Neural cell (in vitro differentiated cells): ENCODE results near the gene CCDC7. TPM values are rescaled to one million over a fixed set of nuclear protein-coding genes. Genes with fewer than 3 reads are reported as not detected.

Source experiments
- H2AFZ ChIP-seq: fragments of 200-600, 300-800 bp; sonication (generic), shearing (Covaris generic); 2 replicates; pipeline ENCODE4 v1.6.0; 2014; ENCODE audit warnings: low read depth, mild to moderate bottlenecking, antibody characterized with exemption, low read length, moderate library complexity
- H3F3A ChIP-seq: fragments of 200-600 bp; shearing (Covaris generic); 2 replicates; pipeline ENCODE4 v1.6.1; 2016; ENCODE audit warnings: mild to moderate bottlenecking, moderate library complexity, mixed read lengths, antibody characterized with exemption, low read length; ENCODE audit not compliant: insufficient read depth, poor library complexity, severe bottlenecking
- H3K27ac ChIP-seq: fragments of 200-600, 300-800 bp; sonication (generic), shearing (Covaris generic); 2 replicates; pipeline ENCODE4 v1.5.1; 2014; ENCODE audit warnings: mild to moderate bottlenecking, low read length, moderate library complexity
- H3K27me3 ChIP-seq: fragments of 300-800, 200-600 bp; sonication (generic), shearing (Covaris generic); 2 replicates; pipeline ENCODE4 v1.6.0; 2014; ENCODE audit warnings: mild to moderate bottlenecking, low read depth, low read length, moderate library complexity; ENCODE audit not compliant: insufficient read depth
- H3K36me3 ChIP-seq: fragments of 300-800, 200-600 bp; sonication (generic), shearing (Covaris generic); 2 replicates; pipeline ENCODE4 v1.5.1; 2014; ENCODE audit warnings: mild to moderate bottlenecking, antibody characterized with exemption, low read length, moderate library complexity; ENCODE audit not compliant: insufficient read depth
- H3K4me2 ChIP-seq: fragments of 300-800, 200-600 bp; sonication (generic), shearing (Covaris generic); 2 replicates; pipeline ENCODE4 v1.6.0; 2014; ENCODE audit warnings: mild to moderate bottlenecking, low read length
- H3K4me3 ChIP-seq: fragments of 300-800, 200-600 bp; sonication (generic), shearing (Covaris generic); 2 replicates; pipeline ENCODE4 v1.5.1; 2014; ENCODE audit warnings: mild to moderate bottlenecking, low read length, moderate library complexity
- H3K79me2 ChIP-seq: fragments of 200-600 bp; shearing (Covaris generic); replicated peaks from 2 replicates; pipeline ENCODE4 v1.6.0; 2014; ENCODE audit warnings: mild to moderate bottlenecking, low read length, moderate library complexity; ENCODE audit not compliant: insufficient read depth
- H3K9ac ChIP-seq: fragments of 300-800, 200-600 bp; sonication (generic), shearing (Covaris generic); 2 replicates; pipeline ENCODE4 v1.6.1; 2016; ENCODE audit warnings: mild to moderate bottlenecking, low read length, mixed read lengths
- H3K9me2 ChIP-seq: fragments of 200-600 bp; shearing (Covaris generic); 2 replicates; pipeline ENCODE4 v1.6.1; 2016; ENCODE audit warnings: mild to moderate bottlenecking, low read length, mixed read lengths; ENCODE audit not compliant: insufficient read depth
- H3K9me3 ChIP-seq: fragments of 200-600, 300-800 bp; sonication (generic), shearing (Covaris generic); 2 replicates; pipeline ENCODE4 v1.6.1; 2016; ENCODE audit warnings: mild to moderate bottlenecking, mixed run types, low read length, moderate library complexity, mixed read lengths
- H4K20me1 ChIP-seq: fragments of 200-600 bp; shearing (Covaris generic); 2 replicates; pipeline ENCODE4 v1.6.1; 2016; ENCODE audit warnings: mild to moderate bottlenecking, mixed run types; ENCODE audit not compliant: insufficient read depth
- CTCF ChIP-seq: fragments of 450-650 bp; IDR thresholded peaks from 2 replicates; pipeline ENCODE4 v1.5.1; 2014; ENCODE audit warnings: antibody characterized with exemption, mild to moderate bottlenecking, moderate library complexity; ENCODE audit not compliant: poor library complexity, severe bottlenecking
- EP300 ChIP-seq: fragments of 450-650 bp; conservative IDR thresholded peaks from 2 replicates; pipeline ENCODE4 v1.6.1; 2014; ENCODE audit warnings: antibody characterized with exemption, mild to moderate bottlenecking, moderate library complexity; ENCODE audit not compliant: poor library complexity, severe bottlenecking
- EZH2 ChIP-seq: fragments of 200-600, 300-800 bp; shearing (Covaris generic), sonication (generic); IDR thresholded peaks from 2 replicates; pipeline ENCODE4 v1.6.1; 2014; ENCODE audit warnings: antibody characterized with exemption, low read length, borderline replicate concordance, mild to moderate bottlenecking; ENCODE audit not compliant: insufficient read depth, poor library complexity, severe bottlenecking
- MXI1 ChIP-seq: fragments of 450-650 bp; conservative IDR thresholded peaks from 2 replicates; pipeline ENCODE4 v1.6.1; 2014; ENCODE audit warnings: antibody characterized with exemption, mild to moderate bottlenecking; ENCODE audit not compliant: poor library complexity, severe bottlenecking
- POLR2AphosphoS5 ChIP-seq: IDR thresholded peaks from 2 replicates; pipeline ENCODE4 v1.6.1; 2012
- RAD21 ChIP-seq: fragments of 450-650 bp; conservative IDR thresholded peaks from 2 replicates; pipeline ENCODE4 v1.6.1; 2014; ENCODE audit warnings: antibody characterized with exemption, mild to moderate bottlenecking, moderate library complexity
- SMC3 ChIP-seq: fragments of 450-650 bp; conservative IDR thresholded peaks from 2 replicates; pipeline ENCODE4 v1.6.1; 2014; ENCODE audit warnings: antibody characterized with exemption, mild to moderate bottlenecking, moderate library complexity; ENCODE audit not compliant: poor library complexity
- TAF1 ChIP-seq: IDR thresholded peaks from 2 replicates; pipeline ENCODE4 v1.6.1; 2012; ENCODE audit warnings: low read depth
- polyA plus RNA-seq: library from polyadenylated mRNA; depleted of rRNA; stranded (reverse); fragments of >200 nt; gene quantifications from 2 replicates; pipeline ENCODE4 v1.2.3, GENCODE V29; 2014
- TF ChIP-seq, protein P1 (sequence below): IDR thresholded peaks from 2 replicates; pipeline ENCODE4 v1.6.1; 2012; ENCODE audit warnings: borderline replicate concordance

The CCDC7 gene
- polyA plus RNA-seq, 1 donor from 2014 or later = 5.1 TPM

GRCh38 chr10:32616438-32616837 is 170.5 kb downstream of the CCDC7 start:
- no peak overlapping the region for H3K4me3 ChIP-seq
- TF ChIP-seq SMC3 (no peak), CTCF (no peak), EZH2 (no peak), MXI1 (no peak), RAD21 (no peak), EP300 (no peak), POLR2AphosphoS5 (no peak), TAF1 (no peak)
- TF ChIP-seq, protein P1, sequence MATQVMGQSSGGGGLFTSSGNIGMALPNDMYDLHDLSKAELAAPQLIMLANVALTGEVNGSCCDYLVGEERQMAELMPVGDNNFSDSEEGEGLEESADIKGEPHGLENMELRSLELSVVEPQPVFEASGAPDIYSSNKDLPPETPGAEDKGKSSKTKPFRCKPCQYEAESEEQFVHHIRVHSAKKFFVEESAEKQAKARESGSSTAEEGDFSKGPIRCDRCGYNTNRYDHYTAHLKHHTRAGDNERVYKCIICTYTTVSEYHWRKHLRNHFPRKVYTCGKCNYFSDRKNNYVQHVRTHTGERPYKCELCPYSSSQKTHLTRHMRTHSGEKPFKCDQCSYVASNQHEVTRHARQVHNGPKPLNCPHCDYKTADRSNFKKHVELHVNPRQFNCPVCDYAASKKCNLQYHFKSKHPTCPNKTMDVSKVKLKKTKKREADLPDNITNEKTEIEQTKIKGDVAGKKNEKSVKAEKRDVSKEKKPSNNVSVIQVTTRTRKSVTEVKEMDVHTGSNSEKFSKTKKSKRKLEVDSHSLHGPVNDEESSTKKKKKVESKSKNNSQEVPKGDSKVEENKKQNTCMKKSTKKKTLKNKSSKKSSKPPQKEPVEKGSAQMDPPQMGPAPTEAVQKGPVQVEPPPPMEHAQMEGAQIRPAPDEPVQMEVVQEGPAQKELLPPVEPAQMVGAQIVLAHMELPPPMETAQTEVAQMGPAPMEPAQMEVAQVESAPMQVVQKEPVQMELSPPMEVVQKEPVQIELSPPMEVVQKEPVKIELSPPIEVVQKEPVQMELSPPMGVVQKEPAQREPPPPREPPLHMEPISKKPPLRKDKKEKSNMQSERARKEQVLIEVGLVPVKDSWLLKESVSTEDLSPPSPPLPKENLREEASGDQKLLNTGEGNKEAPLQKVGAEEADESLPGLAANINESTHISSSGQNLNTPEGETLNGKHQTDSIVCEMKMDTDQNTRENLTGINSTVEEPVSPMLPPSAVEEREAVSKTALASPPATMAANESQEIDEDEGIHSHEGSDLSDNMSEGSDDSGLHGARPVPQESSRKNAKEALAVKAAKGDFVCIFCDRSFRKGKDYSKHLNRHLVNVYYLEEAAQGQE = no peak
- H2AFZ ChIP-seq = no peak overlapping the region
- no peaks in the 10 kb centered on the region for H4K20me1 ChIP-seq
- H3K4me2 ChIP-seq = no peak overlapping the region
- H3K79me2 ChIP-seq = no peaks in the 10 kb centered on the region
- peaks cover 7% of the 10 kb centered on the region for H3K9me3 ChIP-seq
- H3K9ac ChIP-seq = no peak overlapping the region
- H3K27ac ChIP-seq = no peak overlapping the region
- no peaks in the 10 kb centered on the region for H3K36me3 ChIP-seq
- no peaks in the 10 kb centered on the region for H3K27me3 ChIP-seq
- no peaks in the 10 kb centered on the region for H3K9me2 ChIP-seq
- H3F3A ChIP-seq = no peaks in the 10 kb centered on the region

- Histone ChIP-seq H3K27me3 (no peaks in the 10 kb centered on the region), H3F3A (no peaks in the 10 kb centered on the region), H3K4me2 (no peak overlapping the region), H2AFZ (no peak overlapping the region), H3K9me2 (no peaks in the 10 kb centered on the region), H3K4me3 (no peak overlapping the region), H3K36me3 (no peaks in the 10 kb centered on the region), H3K27ac (no peak overlapping the region), H3K79me2 (no peaks in the 10 kb centered on the region), H4K20me1 (no peaks in the 10 kb centered on the region), H3K9me3 (peaks cover 7% of the 10 kb centered on the region), H3K9ac (no peak overlapping the region)
- TF ChIP-seq, protein P1 = no peak
Measured at GRCh38 chr10:32618482-32618881, 172.5 kb downstream of the CCDC7 start.
